Transverse colon (tissue), 3 donors: Measurements from ENCODE around the gene SLC1A1.

ENCODE experiments used
- POLR2A ChIP-seq: fragments of 450-650 bp; IDR thresholded peaks from one replicate; pipeline ENCODE4 v1.6.1; 2016; ENCODE audit warnings: antibody characterized with exemption, mild to moderate bottlenecking, moderate library complexity
- TF ChIP-seq, protein P1 (sequence below), 5 experiments: fragments of 200-600 bp in 3 of 5; fragments of 450-650 bp in 2 of 5; sonication (generic) in 3 of 5; IDR thresholded peaks; 1 replicate in 2 of 5; 2 replicates in 3 of 5; pipeline ENCODE4 v1.5.1; 2016 to 2017; ENCODE audit warnings: antibody characterized with exemption in 5 of 5, inconsistent platforms in 3 of 5, mild to moderate bottlenecking in 2 of 5, moderate library complexity in 1 of 5

DNA sequence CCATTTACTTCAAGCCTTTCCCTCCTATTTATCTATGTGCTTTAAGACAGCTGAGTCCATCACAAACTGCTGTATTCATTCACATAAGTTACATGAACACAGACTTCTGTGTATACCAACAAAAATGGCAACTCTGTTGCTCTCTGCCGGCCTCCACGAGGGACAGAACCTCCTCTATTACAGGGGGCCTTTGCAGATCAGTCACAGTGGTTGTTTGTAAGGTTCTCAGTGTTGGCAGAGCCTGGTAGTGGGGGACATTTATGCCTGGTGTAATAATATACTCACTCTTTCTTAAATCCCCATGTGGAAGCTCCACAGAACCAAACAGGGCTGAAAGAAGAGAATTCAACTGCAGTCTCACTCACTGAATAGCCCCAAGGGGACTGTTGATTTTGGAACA, 76.5 kb downstream of the SLC1A1 start:
- TF ChIP-seq, protein P1, sequence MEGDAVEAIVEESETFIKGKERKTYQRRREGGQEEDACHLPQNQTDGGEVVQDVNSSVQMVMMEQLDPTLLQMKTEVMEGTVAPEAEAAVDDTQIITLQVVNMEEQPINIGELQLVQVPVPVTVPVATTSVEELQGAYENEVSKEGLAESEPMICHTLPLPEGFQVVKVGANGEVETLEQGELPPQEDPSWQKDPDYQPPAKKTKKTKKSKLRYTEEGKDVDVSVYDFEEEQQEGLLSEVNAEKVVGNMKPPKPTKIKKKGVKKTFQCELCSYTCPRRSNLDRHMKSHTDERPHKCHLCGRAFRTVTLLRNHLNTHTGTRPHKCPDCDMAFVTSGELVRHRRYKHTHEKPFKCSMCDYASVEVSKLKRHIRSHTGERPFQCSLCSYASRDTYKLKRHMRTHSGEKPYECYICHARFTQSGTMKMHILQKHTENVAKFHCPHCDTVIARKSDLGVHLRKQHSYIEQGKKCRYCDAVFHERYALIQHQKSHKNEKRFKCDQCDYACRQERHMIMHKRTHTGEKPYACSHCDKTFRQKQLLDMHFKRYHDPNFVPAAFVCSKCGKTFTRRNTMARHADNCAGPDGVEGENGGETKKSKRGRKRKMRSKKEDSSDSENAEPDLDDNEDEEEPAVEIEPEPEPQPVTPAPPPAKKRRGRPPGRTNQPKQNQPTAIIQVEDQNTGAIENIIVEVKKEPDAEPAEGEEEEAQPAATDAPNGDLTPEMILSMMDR (IDR thresholded peaks at IDR 0.05): no peak
- TF ChIP-seq POLR2A: no peak
